ENCODE measurements around the gene SLC5A6. TPM values are rescaled to one million over a fixed set of nuclear protein-coding genes. Genes with fewer than 3 reads are reported as not detected.

Gene SLC5A6
- total RNA-seq, 3 donors from 2014 or later, result 128 to 143 (median 141) TPM

GRCh38 chr2:27243391-27244130 is 31.5 kb upstream of the SLC5A6 start:
- H3K4me3 Mint-ChIP-seq, result no peak overlapping the region
- DNase-seq, result no peak
- no peak for ATAC-seq
- H3K27me3 Mint-ChIP-seq (ENCODE audit: low read depth), result peaks cover 5% of the 10 kb centered on the region
- no peaks in the 10 kb centered on the region for H3K9me3 Mint-ChIP-seq
- peaks cover 4% of the 10 kb centered on the region for H3K4me1 Mint-ChIP-seq (ENCODE audit: low read depth)
- peaks cover 32% of the 10 kb centered on the region for H3K36me3 Mint-ChIP-seq (ENCODE audit: insufficient read depth)

- H3K9me3 Mint-ChIP-seq, result no peaks in the 10 kb centered on the region
- ATAC-seq, result no peak
- H3K36me3 Mint-ChIP-seq (ENCODE audit: insufficient read depth), result peaks cover 42% of the 10 kb centered on the region
- H3K27me3 Mint-ChIP-seq (ENCODE audit: low read depth), result no peaks in the 10 kb centered on the region
- DNase-seq, result no peak
- H3K4me3 Mint-ChIP-seq, result no peak overlapping the region
- H3K4me1 Mint-ChIP-seq (ENCODE audit: low read depth), result peaks cover 4% of the 10 kb centered on the region
Measured at GRCh38 chr2:27242614-27242951, 30.5 kb upstream of the SLC5A6 start.

- DNase-seq, result no peak
- Mint-ChIP-seq H3K36me3 (ENCODE audit: insufficient read depth) (peaks cover 47% of the 10 kb centered on the region), H3K4me3 (no peak overlapping the region), H3K27me3 (ENCODE audit: low read depth) (no peaks in the 10 kb centered on the region), H3K4me1 (ENCODE audit: low read depth) (peaks cover 4% of the 10 kb centered on the region), H3K9me3 (no peaks in the 10 kb centered on the region)
- ATAC-seq, result no peak
Measured at GRCh38 chr2:27241761-27242613, 29.9 kb upstream of the SLC5A6 start.

GRCh38 chr2:27240406-27240805 is 28.3 kb upstream of the SLC5A6 start:
- DNase-seq (no peak), ATAC-seq (no peak)
- Mint-ChIP-seq H3K4me1 (ENCODE audit: low read depth) (peaks cover 4% of the 10 kb centered on the region), H3K27me3 (ENCODE audit: low read depth) (no peaks in the 10 kb centered on the region), H3K4me3 (no peak overlapping the region), H3K9me3 (no peaks in the 10 kb centered on the region), H3K36me3 (ENCODE audit: insufficient read depth) (peaks cover 57% of the 10 kb centered on the region)

- DNase-seq, result no peak
- no peaks in the 10 kb centered on the region for H3K27me3 Mint-ChIP-seq (ENCODE audit: low read depth)
- no peak overlapping the region for H3K4me3 Mint-ChIP-seq
- peaks cover 62% of the 10 kb centered on the region for H3K36me3 Mint-ChIP-seq (ENCODE audit: insufficient read depth)
- no peak for ATAC-seq
- peaks cover 4% of the 10 kb centered on the region for H3K4me1 Mint-ChIP-seq (ENCODE audit: low read depth)
- H3K9me3 Mint-ChIP-seq, result no peaks in the 10 kb centered on the region
Measured at GRCh38 chr2:27238976-27239375, 26.9 kb upstream of the SLC5A6 start.

GRCh38 chr2:27237341-27237945 is 25.4 kb upstream of the SLC5A6 start:
- Mint-ChIP-seq H3K4me1 (ENCODE audit: low read depth) (peaks cover 4% of the 10 kb centered on the region), H3K4me3 (no peak overlapping the region), H3K27me3 (ENCODE audit: low read depth) (no peaks in the 10 kb centered on the region), H3K9me3 (no peaks in the 10 kb centered on the region), H3K36me3 (ENCODE audit: insufficient read depth) (peaks cover 75% of the 10 kb centered on the region)
- no peak for ATAC-seq
- DNase-seq, result no peak

- DNase-seq (no peak), ATAC-seq (no peak)
- H3K36me3 Mint-ChIP-seq (ENCODE audit: insufficient read depth), result peaks cover 72% of the 10 kb centered on the region
- no peak overlapping the region for H3K4me3 Mint-ChIP-seq
- H3K27me3 Mint-ChIP-seq (ENCODE audit: low read depth), result no peaks in the 10 kb centered on the region
- H3K9me3 Mint-ChIP-seq, result no peaks in the 10 kb centered on the region
- H3K4me1 Mint-ChIP-seq (ENCODE audit: low read depth), result no peaks in the 10 kb centered on the region
Measured at GRCh38 chr2:27236626-27237025, 24.6 kb upstream of the SLC5A6 start.

GRCh38 chr2:27236136-27236535 is 24.1 kb upstream of the SLC5A6 start:
- no peaks in the 10 kb centered on the region for H3K4me1 Mint-ChIP-seq (ENCODE audit: low read depth)
- DNase-seq, result no peak

GRCh38 chr2:27233341-27233740 is 21.3 kb upstream of the SLC5A6 start:
- Mint-ChIP-seq H3K9me3 (no peaks in the 10 kb centered on the region), H3K27me3 (ENCODE audit: low read depth) (no peaks in the 10 kb centered on the region), H3K4me1 (ENCODE audit: low read depth) (no peaks in the 10 kb centered on the region), H3K36me3 (ENCODE audit: insufficient read depth) (peaks cover 53% of the 10 kb centered on the region), H3K4me3 (no peak overlapping the region)
- ATAC-seq (no peak), DNase-seq (no peak)

More at GRCh38 chr2:27236136-27236535, 24.1 kb upstream of the SLC5A6 start:
- Mint-ChIP-seq H3K9me3 (no peaks in the 10 kb centered on the region), H3K4me3 (no peak overlapping the region), H3K27me3 (ENCODE audit: low read depth) (no peaks in the 10 kb centered on the region), H3K36me3 (ENCODE audit: insufficient read depth) (peaks cover 72% of the 10 kb centered on the region)
- ATAC-seq, result no peak

- H3K4me1 Mint-ChIP-seq (ENCODE audit: low read depth), result no peaks in the 10 kb centered on the region
- ATAC-seq (no peak), DNase-seq (no peak)
- peaks cover 50% of the 10 kb centered on the region for H3K36me3 Mint-ChIP-seq (ENCODE audit: insufficient read depth)
- H3K9me3 Mint-ChIP-seq, result no peaks in the 10 kb centered on the region
- no peak overlapping the region for H3K4me3 Mint-ChIP-seq
- no peaks in the 10 kb centered on the region for H3K27me3 Mint-ChIP-seq (ENCODE audit: low read depth)
Measured at GRCh38 chr2:27231921-27232320, 19.9 kb upstream of the SLC5A6 start.

GRCh38 chr2:27227501-27227900 is 15.4 kb upstream of the SLC5A6 start:
- no peaks in the 10 kb centered on the region for H3K4me1 Mint-ChIP-seq (ENCODE audit: low read depth)
- no peak overlapping the region for H3K4me3 Mint-ChIP-seq
- peaks cover 43% of the 10 kb centered on the region for H3K36me3 Mint-ChIP-seq (ENCODE audit: insufficient read depth)
- H3K27me3 Mint-ChIP-seq (ENCODE audit: low read depth), result no peaks in the 10 kb centered on the region
- ATAC-seq (no peak), DNase-seq (no peak)
- H3K9me3 Mint-ChIP-seq, result no peaks in the 10 kb centered on the region

- no peaks in the 10 kb centered on the region for H3K9me3 Mint-ChIP-seq
- no peak overlapping the region for H3K4me3 Mint-ChIP-seq
- no peaks in the 10 kb centered on the region for H3K27me3 Mint-ChIP-seq (ENCODE audit: low read depth)
- ATAC-seq (no peak), DNase-seq (no peak)
- no peaks in the 10 kb centered on the region for H3K4me1 Mint-ChIP-seq (ENCODE audit: low read depth)
- H3K36me3 Mint-ChIP-seq (ENCODE audit: insufficient read depth), result peaks cover 46% of the 10 kb centered on the region
Measured at GRCh38 chr2:27225526-27225925, 13.5 kb upstream of the SLC5A6 start.

GRCh38 chr2:27223416-27223815 is 11.3 kb upstream of the SLC5A6 start:
- ATAC-seq (no peak), DNase-seq (no peak)
- H3K4me1 Mint-ChIP-seq (ENCODE audit: low read depth), result peaks cover 9% of the 10 kb centered on the region
- no peaks in the 10 kb centered on the region for H3K9me3 Mint-ChIP-seq
- H3K36me3 Mint-ChIP-seq (ENCODE audit: insufficient read depth), result peaks cover 51% of the 10 kb centered on the region
- H3K27me3 Mint-ChIP-seq (ENCODE audit: low read depth), result no peaks in the 10 kb centered on the region
- no peak overlapping the region for H3K4me3 Mint-ChIP-seq

- Mint-ChIP-seq H3K27me3 (ENCODE audit: low read depth) (no peaks in the 10 kb centered on the region), H3K4me1 (ENCODE audit: low read depth) (peaks cover 15% of the 10 kb centered on the region), H3K9me3 (no peaks in the 10 kb centered on the region), H3K4me3 (no peak overlapping the region), H3K36me3 (ENCODE audit: insufficient read depth) (peaks cover 54% of the 10 kb centered on the region)
- no peak for ATAC-seq
- no peak for DNase-seq
Measured at GRCh38 chr2:27222407-27222806, 10.3 kb upstream of the SLC5A6 start.
